Tibial nerve (tissue), 4 donors: ENCODE results near the gene ANKRD6. TPM values are rescaled to one million over a fixed set of nuclear protein-coding genes. Genes with fewer than 3 reads are reported as not detected.

ENCODE experiments used
- DNase-seq, 2 donors: peaks; one replicate each; pipeline ENCODE4 v3.0.0-alpha.2; 2019; ENCODE audit warnings: low spot score in 2 of 2
- H3K27ac ChIP-seq, 4 donors: fragments of 200-600 bp; sonication (generic) in 3 of 4; one replicate each; pipeline ENCODE4 v1.5.1; 2017 to 2019; ENCODE audit warnings: mild to moderate bottlenecking in 1 of 4
- H3K27me3 ChIP-seq, 2 donors: fragments of 200-600 bp; sonication (generic) in 1 of 2; one replicate each; pipeline versions ENCODE4 v1.5.1 to v1.6.0; 2017 to 2019
- H3K36me3 ChIP-seq, 3 donors: fragments of 200-600 bp; sonication (generic); one replicate each; pipeline ENCODE4 v1.5.1; 2018 to 2019
- H3K4me1 ChIP-seq, 4 donors: fragments of 200-600 bp; sonication (generic) in 3 of 4; one replicate each; pipeline ENCODE4 v1.5.1; 2017 to 2019
- H3K4me3 ChIP-seq, 4 donors: fragments of 200-600 bp; sonication (generic) in 3 of 4; one replicate each; pipeline ENCODE4 v1.5.1; 2017 to 2019; ENCODE audit warnings: mild to moderate bottlenecking in 1 of 4, moderate library complexity in 1 of 4
- H3K9me3 ChIP-seq, 4 donors: fragments of 200-600 bp; sonication (generic) in 3 of 4; one replicate each; pipeline ENCODE4 v1.5.1; 2017 to 2019
- EP300 ChIP-seq, 2 donors: sonication (generic); formaldehyde crosslinking; IDR thresholded peaks; one replicate each; pipeline ENCODE4 v1.6.1; 2017; ENCODE audit warnings: antibody characterized with exemption in 2 of 2, mild to moderate bottlenecking in 1 of 2
- POLR2A ChIP-seq, 2 donors: fragments of 450-650 bp; IDR thresholded peaks; one replicate each; pipeline ENCODE4 v1.6.1; 2017; ENCODE audit warnings: antibody characterized with exemption in 2 of 2, mild to moderate bottlenecking in 2 of 2, moderate library complexity in 2 of 2
- WGBS, 2 donors: methylation state at CpG; one replicate each; pipeline ENCODE4 v1.1.5; 2018; 5-methylcytosine and 5-hydroxymethylcytosine counted together
- total RNA-seq, 4 donors: library from RNA; depleted of rRNA; stranded (reverse); fragments of >200 nt; gene quantifications; one replicate each; pipeline ENCODE4 v1.1.0, GENCODE V29; 2016
- TF ChIP-seq, protein P1 (sequence below), 5 experiments: fragments of 200-600 bp in 3 of 5; fragments of 450-650 bp in 2 of 5; sonication (generic) in 3 of 5; IDR thresholded peaks; one replicate each; pipeline ENCODE4 v1.5.1; 2016 to 2019; ENCODE audit warnings: antibody characterized with exemption in 5 of 5, mild to moderate bottlenecking in 3 of 5, moderate library complexity in 2 of 5

ANKRD6 gene
- total RNA-seq, 4 donors from 2014 or later, result 10.1 to 22.8 (median 13.0) TPM

DNA sequence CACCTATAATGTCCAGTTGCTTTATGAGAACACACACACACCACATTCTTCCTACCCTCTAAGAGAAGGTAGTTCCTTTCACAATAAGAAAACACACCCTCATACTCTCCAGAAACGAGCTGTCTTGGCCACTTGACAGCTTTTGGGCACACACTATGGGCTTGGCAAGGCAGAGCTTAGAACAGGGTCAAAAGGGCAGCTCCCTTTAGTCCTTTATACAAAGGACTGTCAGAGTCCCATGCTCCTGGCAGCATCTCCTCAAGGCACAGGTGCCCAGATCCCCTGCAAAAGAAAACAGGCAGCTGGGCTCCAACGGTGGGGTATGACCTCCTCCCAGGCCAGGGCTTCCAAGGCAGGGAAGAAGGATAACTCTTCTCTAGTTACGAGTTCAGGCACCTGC, 210.5 kb downstream of the ANKRD6 start:
- Histone ChIP-seq H3K27ac (no peak overlapping the region), H3K4me1 (peaks cover 0 to 13% (median 0%) of the 10 kb centered on the region in 4 donors), H3K27me3 (no peaks in the 10 kb centered on the region), H3K9me3 (no peaks in the 10 kb centered on the region), H3K36me3 (peaks cover 0 to 71% (median 9%) of the 10 kb centered on the region in 3 donors), H3K4me3 (no peak overlapping the region)
- TF ChIP-seq EP300 (IDR thresholded peaks at IDR 0.05) (no peak), POLR2A (IDR thresholded peaks at IDR 0.05) (no peak)
- TF ChIP-seq, protein P1, sequence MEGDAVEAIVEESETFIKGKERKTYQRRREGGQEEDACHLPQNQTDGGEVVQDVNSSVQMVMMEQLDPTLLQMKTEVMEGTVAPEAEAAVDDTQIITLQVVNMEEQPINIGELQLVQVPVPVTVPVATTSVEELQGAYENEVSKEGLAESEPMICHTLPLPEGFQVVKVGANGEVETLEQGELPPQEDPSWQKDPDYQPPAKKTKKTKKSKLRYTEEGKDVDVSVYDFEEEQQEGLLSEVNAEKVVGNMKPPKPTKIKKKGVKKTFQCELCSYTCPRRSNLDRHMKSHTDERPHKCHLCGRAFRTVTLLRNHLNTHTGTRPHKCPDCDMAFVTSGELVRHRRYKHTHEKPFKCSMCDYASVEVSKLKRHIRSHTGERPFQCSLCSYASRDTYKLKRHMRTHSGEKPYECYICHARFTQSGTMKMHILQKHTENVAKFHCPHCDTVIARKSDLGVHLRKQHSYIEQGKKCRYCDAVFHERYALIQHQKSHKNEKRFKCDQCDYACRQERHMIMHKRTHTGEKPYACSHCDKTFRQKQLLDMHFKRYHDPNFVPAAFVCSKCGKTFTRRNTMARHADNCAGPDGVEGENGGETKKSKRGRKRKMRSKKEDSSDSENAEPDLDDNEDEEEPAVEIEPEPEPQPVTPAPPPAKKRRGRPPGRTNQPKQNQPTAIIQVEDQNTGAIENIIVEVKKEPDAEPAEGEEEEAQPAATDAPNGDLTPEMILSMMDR (IDR thresholded peaks at IDR 0.05), result no peak
- WGBS, 2 donors, result 64 to 65% methylated on average over 3 of the region's 3 CpGs
- DNase-seq, result no peak

DNA sequence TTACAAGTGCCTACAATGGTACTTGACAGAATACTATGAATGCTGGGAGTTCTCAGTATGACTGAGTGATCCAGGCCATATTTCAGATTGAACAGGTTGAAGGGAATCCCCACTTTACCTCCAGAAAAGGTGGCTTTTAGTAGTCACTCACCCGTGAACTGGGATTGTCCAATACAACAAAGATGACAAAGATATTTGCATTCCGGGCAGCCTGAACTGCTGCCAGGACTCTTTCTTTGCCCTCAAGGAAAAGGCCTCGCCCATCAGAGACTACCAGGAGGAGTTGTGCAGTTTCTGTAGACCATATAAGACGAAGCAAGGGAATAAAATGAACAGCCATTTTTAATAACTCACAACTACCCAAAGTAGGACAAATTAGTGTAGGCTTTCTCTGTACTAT, 211.9 kb downstream of the ANKRD6 start:
- WGBS, 2 donors, result 77 to 80% methylated on average over 4 of the region's 4 CpGs
- Histone ChIP-seq H3K27ac (no peak overlapping the region), H3K27me3 (no peaks in the 10 kb centered on the region), H3K36me3 (peaks cover 0 to 82% (median 9%) of the 10 kb centered on the region in 3 donors), H3K4me1 (peaks cover 0 to 2% (median 0%) of the 10 kb centered on the region in 4 donors), H3K9me3 (no peaks in the 10 kb centered on the region), H3K4me3 (no peak overlapping the region)
- DNase-seq, result no peak
- TF ChIP-seq, protein P1 (IDR thresholded peaks at IDR 0.05), result no peak
- TF ChIP-seq EP300 (IDR thresholded peaks at IDR 0.05) (no peak), POLR2A (IDR thresholded peaks at IDR 0.05) (no peak)

DNA sequence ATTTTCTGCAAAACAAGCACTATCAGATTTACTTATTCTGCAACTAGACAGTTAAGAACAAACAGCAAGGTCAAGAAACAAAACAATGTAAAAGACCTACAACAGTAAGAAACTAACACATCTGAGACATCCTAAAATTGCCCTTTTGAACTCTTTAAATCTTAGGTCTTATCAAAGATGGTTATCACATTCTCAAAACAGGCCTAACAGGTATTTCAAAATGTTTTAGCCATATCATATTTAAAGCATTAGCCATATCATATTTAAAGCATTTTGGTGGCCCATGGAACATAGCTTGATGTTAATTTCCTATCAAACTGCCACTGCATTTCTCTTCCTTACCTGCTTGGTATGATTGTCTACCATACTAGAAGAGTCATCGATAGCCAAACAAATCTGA, 216.7 kb downstream of the ANKRD6 start:
- H3K36me3 ChIP-seq, result peaks cover 0 to 93% (median 26%) of the 10 kb centered on the region in 3 donors
- 97 to 100% methylated on average over 1 of the region's 1 CpG for WGBS, 2 donors

DNA sequence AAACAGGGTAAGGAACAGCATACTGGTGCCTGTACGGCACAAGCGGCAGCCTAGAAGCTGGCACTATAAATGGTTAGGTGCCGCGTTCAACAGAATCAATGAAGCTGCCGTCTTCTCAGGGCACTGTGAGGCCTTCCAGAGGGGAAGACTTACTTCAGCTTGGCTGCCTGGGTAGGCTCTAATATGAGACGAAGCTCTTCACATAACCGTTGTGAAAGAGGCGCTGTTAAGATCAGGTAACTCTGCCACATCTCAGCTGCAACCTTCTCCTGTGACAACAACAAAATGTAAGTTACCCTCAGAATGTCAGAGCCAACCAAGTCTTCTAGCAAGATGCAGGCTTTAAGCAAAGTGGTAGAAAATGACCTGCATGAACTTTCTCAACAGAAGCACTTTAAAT, 217.6 kb downstream of the ANKRD6 start:
- 94 to 95% methylated on average over 8 of the region's 8 CpGs for WGBS, 2 donors
- H3K36me3 ChIP-seq, result peaks cover 0 to 94% (median 26%) of the 10 kb centered on the region in 3 donors
- DNase-seq, result no peak

More for the DNA sequence above, 216.7 kb downstream of the ANKRD6 start:
- no peaks in the 10 kb centered on the region for H3K4me1 ChIP-seq
- no peak overlapping the region for H3K4me3 ChIP-seq
- H3K27me3 ChIP-seq, result no peaks in the 10 kb centered on the region
- TF ChIP-seq POLR2A (IDR thresholded peaks at IDR 0.05) (no peak), EP300 (IDR thresholded peaks at IDR 0.05) (no peak)
- TF ChIP-seq, protein P1 (IDR thresholded peaks at IDR 0.05), result no peak
- H3K9me3 ChIP-seq, result no peaks in the 10 kb centered on the region
- no peak for DNase-seq
- H3K27ac ChIP-seq, result no peak overlapping the region

DNA sequence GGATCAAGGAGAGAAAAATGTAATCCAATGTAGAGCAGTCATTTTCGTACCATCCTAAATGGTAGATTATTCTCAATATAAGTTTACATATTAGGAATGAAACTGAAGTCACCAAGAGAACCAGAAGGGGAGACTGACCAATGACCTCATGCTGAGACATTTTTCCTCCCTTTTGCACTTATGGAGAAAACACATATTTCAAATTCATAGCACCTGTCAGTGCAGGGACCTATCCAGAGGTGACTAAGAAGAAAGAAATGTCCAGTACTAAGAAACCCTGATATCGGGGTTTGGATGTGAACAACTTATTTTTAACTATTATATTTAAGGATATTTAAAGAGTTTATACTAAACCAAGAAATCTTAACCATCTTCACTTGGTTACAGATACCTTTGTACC, 222.2 kb downstream of the ANKRD6 start:
- Histone ChIP-seq H3K36me3 (peaks cover 4 to 98% (median 35%) of the 10 kb centered on the region in 3 donors), H3K27me3 (no peaks in the 10 kb centered on the region), H3K9me3 (no peaks in the 10 kb centered on the region), H3K4me1 (no peaks in the 10 kb centered on the region), H3K27ac (no peak overlapping the region), H3K4me3 (no peak overlapping the region)
- TF ChIP-seq, protein P1 (IDR thresholded peaks at IDR 0.05), result no peak
- no peak for TF ChIP-seq POLR2A (IDR thresholded peaks at IDR 0.05)
- no peak for TF ChIP-seq EP300 (IDR thresholded peaks at IDR 0.05)
- WGBS, 2 donors, result 88 to 95% methylated on average over 2 of the region's 2 CpGs
- no peak for DNase-seq

More for the DNA sequence above, 217.6 kb downstream of the ANKRD6 start:
- Histone ChIP-seq H3K9me3 (no peaks in the 10 kb centered on the region), H3K27me3 (no peaks in the 10 kb centered on the region), H3K4me3 (no peak overlapping the region), H3K27ac (no peak overlapping the region), H3K4me1 (no peaks in the 10 kb centered on the region)
- TF ChIP-seq POLR2A (IDR thresholded peaks at IDR 0.05), result no peak
- TF ChIP-seq, protein P1 (IDR thresholded peaks at IDR 0.05), result no peak
- no peak for TF ChIP-seq EP300 (IDR thresholded peaks at IDR 0.05)
